Stimulated activated CD8-positive, alpha-beta memory T cell treated with anti-CD3 and anti-CD28 coated beads, Interleukin-7, amount 100 ng/mL, for 4 hours (primary cell): ENCODE measurements around the gene STX11.
"Not testable (repeated sequence)": the region's sequence is repeated elsewhere in the genome, so short reads cannot be mapped to it uniquely, and the experiment has no call there.

ENCODE experiments used
- DNase-seq, 2 donors: peaks; one replicate each; pipeline ENCODE4 v3.0.0-alpha.2; 2020; ENCODE audit warnings: low read depth in 2 of 2

The STX11 gene

DNA sequence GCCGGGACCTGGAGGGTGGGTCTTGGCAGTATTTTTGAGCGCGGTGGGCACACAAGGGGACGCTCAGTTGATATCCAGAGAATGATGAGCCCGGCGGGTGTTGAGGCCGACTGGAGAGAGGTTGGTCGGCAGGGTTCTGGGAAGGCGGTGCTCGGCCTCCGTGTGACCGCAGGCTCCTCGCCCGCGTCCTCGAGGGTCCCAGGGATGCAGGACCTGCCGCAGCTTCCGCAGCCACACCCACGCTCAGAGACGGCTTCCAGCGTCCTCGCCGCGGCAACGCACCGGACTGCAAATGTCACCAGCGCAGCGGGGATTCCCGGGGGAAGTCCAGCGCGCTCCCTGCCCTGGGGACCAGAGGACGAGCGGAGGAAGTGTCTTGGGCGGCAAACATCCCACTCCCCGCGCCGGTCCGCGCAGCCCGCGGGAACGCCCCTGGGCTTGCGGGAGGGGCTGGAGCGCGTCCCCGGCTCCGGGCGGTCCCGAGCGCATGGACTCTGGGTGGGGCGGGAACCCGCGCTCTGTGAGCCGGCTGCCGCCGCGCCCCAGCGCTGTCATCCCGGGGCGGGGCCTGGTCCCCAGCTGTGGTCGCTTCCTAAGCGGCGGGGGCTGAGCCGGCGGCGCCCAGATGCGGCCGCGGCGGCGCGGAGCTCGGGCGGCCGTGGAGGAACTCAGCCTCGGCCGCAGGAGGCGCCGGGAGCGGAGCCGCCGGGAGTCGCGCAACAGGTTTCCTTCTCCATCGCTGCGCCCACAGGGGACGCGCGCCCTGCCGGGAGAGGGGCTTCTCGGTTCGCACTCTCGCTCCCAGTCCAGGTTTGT, at the start of gene STX11:
Gene STX11, plus strand, starts transcription at position 624 of the 816 bp plus-strand sequence. CDS start 36,111 bp downstream, outside the sequence.
- DNase-seq, result peak; percentile 57 to 78

DNA sequence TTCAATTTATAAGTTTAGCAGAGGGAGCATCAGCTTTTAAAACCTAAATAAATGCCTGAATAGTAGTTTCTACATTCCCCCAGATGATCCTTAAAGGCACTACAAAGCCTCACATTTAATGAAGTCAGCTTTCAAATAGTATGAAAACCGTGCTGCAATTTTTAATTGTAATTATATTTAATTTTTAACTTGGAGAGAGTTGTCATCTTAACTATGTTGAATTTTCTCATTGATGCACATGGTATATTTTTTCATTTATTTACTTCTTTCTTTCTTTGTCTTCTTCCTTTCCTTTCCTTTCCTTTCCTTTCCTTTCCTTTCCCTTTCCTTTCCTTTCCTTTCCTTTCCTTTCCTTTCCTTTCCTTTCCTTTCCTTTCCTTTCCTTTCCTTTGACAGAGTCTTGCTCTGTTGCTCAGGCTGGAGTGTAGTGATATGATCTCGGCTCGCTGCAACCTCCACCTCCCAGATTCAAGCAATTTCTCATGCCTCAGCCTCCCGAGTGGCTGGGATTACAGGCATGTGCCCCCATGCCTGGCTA, 47.2 kb upstream of the STX11 start:
- DNase-seq, result no peak

DNA sequence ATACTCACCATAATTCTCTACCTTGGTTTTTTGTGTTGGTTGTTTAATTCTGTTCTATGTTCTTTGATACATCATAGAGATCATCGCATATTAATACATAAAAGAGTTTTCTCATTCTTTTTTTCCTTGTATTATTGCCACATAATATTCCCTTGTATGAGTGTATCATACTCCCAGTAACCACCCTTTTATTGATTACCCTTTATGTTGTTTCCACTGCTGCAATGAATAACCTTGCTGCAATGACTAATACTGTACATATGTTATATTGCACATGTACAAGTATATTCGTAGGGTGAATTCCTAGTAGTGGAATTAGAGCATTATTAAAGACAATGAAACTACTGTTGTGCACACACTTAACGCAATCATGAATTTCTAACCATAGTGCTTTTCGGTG, 45.8 kb upstream of the STX11 start:
- DNase-seq, result no peak

DNA sequence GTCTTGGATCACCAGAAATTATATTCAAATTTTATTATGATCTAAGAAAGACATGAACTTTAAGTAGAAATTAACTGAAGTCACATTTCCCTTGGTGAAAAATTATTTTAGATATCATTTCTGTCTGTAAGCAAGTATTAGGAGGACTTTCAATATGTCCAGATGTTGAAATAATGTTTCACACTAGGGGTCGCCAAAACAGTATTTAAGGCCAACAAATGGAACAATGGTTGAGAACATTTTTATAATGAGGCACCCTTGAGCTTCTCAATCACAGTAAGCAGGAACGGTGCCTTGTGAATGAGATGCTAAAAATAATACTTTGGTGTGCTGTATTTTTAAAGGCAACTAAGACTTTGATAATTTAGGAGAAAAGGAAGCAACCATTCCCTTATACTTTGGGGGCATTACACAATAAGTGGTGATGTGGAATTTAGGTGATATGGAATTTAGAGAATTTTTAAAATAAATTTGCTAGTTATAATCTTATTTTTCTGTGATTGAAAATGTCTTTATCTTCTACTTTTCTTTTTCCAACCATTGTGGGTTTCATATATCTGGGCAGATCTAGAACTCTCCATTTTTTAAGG, 45.3 kb upstream of the STX11 start:
- no peak for DNase-seq

DNA sequence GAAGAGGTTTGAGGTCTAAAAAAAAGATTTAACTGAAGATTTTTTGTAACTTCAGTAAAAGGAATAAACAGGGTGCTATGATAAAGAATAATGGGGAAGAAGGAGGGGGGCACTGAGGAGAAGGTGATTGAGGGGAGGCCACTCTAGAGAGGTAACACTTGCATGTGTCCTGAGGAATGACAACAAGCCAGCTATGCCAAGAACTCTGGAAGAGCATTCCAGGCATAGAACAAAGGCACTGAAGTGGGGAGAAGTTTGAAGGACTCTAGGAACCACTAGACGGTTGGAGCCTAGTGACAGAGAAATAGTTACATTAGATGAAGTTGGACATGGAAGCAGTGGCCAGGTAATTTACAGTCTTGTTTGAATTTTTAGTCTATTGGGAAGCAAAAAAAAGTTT, 44.1 kb upstream of the STX11 start:
- DNase-seq, result no peak

DNA sequence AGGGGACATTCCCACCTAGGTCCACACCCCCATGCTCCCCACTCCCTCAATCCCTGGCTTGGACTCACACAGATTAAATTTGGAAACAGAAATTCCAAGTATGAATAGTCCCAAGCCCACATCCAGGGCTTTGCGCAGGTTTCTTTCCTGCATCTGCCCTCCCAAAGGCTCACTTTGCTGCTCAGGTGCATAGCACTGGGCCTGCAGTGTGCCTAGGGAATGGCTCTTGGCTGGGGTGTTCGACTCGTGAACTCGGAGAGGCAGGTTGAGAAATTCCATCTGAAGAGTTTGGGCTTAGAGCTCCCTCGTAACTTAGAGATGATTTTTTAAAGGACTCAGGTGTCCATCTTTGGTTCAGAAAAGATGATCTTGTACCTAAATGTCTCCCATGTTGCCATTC, 40.1 kb upstream of the STX11 start:
- DNase-seq, result no peak

DNA sequence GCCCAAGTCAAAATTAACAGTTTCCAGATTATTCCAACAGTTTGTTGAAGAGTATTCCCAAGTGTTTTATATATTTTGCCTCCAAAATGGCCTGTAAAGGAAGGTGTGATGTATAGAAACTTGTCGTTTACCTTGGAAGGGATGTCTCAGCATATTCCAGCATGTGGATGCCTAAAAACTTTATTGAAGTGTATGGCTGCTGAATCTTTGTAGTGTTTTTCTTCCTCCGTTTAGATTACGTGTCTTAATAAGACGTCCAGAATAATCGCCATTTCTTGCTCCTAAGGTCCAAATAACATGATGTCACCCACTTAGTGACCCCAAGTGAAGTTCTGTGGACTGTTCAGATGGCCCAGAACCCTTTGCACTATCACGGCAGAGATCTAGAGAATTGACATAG, 37.0 kb upstream of the STX11 start:
- no peak for DNase-seq

DNA sequence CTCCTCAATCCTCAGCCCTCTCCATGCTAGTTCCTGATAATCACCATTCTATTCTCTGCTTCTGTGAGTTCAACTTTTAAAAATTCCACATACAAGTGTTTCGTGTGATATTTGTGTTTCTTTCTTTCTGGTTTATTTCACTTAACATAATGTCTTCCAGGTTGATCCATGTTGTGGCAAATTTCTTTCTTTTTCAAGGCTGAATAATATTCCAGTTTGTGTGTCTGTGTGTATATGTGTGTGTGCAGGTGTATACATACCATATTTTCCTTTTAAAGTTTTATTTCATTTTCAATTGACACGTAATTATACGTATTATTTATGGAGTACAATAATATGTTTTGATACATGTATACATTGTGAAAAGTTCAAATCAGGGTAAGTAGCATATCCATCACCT, 35.1 kb upstream of the STX11 start:
- no peak for DNase-seq

DNA sequence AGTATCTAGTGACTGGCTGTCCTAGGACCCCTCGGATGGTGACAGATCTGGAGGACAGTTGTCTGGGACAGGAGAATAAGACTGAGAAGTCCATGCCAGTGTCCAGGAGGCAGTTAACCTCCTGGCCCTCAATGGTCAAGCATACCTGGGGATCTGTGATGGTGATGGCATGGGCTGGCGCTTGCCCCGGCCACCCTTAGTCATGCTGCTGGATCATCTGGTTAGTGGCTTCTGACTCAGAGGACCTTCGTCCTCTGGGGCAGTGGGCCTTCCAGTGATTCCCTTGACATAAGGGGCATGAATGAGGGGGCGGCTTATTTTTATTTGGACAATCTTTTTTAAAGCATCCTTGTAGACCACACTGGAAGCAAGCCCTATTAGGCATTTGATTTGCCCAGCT, 30.9 kb upstream of the STX11 start:
- no peak for DNase-seq

DNA sequence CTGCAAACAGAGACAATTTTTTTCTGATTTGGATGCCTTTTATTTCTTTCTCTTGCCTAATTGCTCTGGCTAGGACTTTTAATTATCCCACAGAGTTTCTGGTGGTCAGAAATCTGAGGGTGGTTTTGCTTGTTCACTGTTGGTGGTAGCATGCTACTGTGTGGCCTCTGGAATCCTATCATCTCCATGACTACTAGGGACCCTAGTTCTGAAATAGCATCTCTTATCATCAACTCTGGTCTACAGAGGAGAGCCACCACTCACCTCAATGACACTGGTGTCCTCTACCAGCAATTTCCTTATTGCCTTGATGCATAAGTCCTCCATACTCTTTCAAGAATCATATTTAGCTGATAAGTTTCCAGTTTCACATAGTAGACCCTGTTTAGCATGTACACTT, 27.5 kb upstream of the STX11 start:
- no peak for DNase-seq

DNA sequence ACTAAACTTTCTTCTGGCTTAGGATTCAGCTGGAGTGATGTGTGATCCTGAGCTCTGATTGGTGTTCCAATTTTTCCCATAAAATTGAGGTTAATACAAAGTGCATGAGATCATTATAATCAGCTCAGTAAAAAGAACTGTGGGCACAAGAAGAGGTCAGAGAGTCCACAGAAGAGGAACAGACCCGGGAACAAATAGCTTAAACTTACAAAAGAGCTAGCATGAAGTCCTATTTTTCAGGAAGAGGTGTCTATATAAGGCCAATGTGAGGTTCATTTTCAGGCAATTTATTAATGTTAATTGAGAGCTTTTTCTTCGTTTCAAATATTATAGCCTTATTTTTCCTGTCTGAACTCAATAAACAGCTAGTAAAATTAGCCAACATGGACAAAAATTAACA, 26.9 kb upstream of the STX11 start:
- no peak for DNase-seq

DNA sequence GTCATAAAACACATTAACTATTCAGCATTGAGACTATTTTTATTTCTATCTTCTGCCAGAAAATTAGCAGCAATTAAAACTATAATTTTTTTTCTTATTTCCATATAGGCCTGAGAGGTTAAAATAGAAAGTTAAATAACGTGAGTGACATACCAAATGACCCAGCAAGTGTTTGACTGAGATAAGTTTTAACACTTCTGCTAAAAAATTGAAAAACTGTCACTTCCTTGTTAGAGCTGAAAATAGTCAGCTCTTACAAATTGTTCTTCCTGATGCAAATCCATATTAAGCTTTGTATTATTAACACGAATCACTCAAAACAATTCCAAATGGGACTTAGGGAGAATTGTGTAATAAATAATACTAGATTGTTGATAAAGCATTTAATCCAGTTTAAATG, 26.5 kb upstream of the STX11 start:
- DNase-seq, result no peak

DNA sequence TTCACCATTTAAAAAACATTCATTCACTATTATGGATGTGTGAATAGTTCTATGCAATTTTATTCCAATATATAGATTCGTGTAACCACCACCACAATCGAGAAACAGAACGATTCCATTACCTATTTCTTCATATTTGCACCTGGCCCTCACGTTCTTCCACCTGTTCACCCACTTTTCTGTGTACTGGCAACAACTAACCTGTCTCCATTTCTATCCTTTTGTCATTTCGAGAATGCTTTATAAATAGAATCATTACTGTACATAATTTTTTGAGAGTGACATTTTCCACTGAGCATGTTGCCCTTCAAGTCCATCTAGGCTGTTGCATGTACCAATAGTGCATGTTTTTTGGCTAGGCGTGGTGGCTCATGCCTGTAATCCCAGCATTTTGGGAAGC, 23.2 kb upstream of the STX11 start:
- DNase-seq, result no peak

DNA sequence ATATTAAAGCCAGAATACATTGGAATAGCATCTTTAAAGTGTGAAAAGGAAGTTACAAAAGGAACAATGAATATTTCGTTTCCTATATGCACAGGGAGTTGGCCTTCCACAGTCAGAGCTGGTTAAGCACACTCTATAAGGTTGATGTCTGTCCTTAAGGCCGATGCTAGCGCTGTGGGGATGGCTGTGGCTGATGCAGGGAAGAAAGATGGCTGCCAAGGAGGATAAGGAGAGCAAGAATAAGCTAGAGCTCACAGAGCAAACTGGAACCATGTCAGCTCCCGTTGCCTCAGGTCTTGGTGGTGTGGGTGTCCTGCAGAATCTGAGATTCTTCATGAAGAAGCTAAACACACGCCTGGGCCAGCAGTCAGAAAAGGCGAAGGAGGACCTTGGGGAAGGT, 20.8 kb upstream of the STX11 start:
- no peak for DNase-seq

DNA sequence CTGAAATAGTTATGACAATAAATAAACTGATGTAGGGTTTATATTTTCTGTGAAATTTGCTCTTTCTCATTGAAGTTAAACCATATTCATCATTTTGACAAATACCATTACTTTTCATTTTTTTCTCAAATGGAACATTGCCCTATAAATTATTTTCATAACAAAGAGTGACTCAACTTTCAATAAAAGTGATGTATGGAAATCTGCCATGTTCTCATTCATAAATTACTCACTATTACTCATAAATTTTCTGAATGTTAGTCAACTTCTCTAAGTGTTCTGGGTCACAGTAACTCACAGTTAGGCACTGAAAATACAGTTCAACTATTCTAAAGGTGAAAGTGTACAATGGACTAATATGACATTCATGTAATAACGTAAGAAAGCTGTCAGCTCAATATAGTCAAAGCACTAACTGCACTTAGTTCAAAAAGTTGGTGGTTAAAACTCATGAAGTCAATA, 19.0 kb upstream of the STX11 start:
- DNase-seq, result no peak

DNA sequence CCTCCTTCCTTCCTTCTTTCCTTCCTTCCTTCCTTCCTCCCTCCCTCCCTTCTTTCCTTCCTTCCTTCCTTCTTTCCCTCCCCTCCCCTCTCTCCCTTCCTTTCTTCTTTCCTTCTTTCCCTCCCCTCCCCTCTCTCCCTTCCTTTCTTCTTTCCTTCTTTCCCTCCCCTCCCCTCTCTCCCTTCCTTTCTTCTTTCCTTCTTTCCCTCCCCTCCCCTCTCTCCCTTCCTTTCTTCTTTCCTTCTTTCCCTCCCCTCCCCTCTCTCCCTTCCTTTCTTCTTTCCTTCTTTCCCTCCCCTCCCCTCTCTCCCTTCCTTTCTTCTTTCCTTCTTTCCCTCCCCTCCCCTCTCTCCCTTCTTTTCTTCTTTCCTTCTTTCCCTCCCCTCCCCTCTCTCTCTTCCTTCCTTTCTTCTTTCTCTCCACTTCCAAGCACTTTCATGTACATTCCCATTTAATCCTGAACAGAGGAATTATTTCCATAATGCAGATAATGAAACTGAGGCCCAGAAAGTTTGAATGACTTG, 18.1 kb upstream of the STX11 start:
- not testable (repeated sequence) for DNase-seq

DNA sequence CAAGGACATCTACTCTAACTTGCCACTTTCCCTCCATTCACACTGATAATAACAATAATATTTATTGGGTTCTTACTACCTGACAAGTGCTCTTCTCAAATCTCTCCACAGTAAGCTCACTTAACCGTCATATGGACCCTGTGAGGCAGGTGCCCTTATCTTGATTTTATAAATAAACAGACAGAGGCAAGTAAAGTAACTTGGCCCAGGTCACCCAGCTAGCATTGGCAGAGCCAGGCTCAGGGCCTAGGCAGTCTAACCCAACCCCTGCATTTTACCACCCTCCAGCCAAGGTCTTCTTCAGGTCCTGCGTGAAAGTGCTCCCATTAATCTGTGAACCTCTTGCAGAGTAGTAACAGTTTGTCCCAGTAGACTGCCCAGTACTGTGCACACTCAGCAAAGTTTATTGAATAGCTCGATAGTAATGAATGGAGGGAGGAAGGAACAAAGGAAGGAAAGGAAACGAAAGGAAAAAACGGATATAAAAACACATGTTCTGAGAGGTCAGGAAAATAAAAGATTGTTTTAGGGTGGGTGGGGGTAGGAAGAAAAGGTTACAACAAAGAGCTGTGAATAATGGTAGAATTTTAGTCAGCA, 17.0 kb upstream of the STX11 start:
- DNase-seq, result no peak

DNA sequence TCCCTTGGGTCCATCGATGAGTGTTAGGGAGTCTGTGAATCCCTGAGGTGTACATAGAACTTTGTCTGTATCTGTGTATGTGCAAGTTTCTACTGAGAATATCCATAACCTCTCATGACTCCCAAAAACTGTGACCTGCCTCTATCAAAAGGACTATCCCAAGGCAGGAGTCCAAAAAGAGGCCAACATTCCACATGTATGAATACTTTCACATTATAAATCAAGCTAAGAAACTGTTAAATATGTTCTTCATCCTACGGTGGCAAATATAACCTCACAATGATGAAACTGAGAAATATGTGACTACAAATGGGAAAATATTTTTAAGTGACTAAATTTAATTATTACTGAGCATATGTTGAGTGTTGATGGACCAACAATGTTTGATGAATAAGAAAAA, 16.1 kb upstream of the STX11 start:
- no peak for DNase-seq

DNA sequence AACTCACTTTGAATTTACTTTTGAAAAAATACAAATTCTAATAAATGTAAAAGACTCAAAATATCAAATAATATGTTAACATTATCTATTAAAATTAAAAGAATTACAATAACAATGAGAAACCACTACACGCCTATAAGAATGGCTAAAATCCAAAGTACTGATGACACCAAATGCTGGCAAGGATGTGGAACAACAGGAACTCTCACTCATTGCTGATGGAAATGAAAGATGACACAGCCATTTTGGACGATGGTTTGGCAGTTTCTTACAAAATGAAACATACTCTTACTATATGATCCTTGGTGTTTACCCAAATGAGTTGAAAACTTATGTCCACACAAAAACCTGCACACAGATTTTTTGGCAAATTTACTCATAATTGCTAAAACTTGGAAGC, 15.6 kb upstream of the STX11 start:
- no peak for DNase-seq

DNA sequence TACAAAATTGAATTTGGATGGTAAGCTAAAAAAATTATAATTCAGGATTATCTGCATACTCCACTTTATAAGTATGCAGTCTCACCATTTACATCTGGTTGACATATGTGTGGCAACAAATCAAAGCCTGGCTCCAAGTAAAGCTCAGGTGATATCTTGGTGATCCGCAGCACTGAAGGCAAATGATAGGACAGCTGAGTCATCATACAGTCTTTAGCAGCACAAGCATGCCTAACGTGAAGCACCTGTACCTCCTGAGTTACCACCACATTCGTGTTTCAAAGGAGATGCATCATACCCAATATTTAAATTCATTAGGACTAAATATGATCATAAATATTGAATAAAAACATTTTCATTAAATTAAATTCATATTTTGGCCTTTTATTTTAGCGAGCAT, 11.8 kb upstream of the STX11 start:
- no peak for DNase-seq

DNA sequence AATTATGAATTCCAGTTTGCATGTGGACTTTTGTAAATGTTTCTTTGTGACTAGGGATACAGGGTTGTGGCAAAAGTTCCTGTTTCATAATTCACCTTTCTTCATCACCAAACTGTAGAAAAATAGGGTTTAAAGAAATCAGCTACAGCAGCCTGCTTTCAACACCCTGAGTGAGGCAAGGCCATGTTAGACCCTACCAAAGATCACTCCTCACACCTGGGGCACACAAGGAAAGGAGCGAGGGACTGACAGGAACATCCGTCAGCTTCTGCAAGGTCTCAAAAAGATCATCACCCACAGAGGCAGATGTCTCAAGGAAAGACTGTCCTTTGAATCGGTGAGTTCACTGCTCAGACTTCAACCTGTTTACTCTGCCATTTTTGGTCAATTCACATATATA, 10.5 kb upstream of the STX11 start:
- no peak for DNase-seq

DNA sequence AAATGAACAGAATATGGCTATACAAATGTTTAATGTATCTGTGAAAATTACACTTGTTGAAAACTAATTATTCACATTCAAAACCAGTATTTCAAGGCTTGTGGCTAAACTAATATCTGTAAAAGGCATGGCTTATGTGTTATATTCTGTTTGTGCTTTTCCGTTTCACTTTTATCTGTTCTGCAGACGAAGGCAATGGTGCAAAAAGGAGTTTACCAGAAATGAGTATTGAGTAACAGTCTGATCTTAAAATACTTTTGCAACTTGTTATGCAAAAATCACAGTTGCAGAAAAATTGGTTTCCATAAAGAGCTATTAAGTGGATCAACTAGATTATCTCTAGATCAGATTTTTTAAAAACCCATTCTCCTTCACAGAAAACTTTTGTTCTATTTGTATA, 9.4 kb upstream of the STX11 start:
- no peak for DNase-seq

DNA sequence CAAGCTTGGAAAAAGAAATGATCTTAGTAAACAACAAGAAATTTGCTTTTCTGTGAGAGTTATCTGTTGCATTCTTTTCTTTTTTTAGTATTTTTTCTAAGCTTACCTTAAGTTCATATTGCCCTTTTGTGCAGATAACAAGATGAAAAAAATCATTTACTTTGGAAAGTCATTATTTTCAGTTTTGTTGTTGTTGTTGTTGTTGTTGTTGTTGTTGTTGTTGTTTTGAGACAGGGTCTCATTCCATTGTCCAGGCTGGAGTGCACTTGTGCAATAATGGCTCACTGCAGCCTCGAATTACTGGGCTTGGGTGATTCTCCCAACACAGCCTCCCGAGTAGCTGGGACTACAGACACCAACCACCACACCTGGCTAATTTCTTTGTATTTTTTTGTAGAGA, 8.8 kb upstream of the STX11 start:
- no peak for DNase-seq
